ENCODE data around the gene FNDC3B. TPM values are rescaled to one million over a fixed set of nuclear protein-coding genes. Genes with fewer than 3 reads are reported as not detected.

The FNDC3B gene
- total and polyA plus RNA-seq, 4 donors = 23.3 to 74.2 (median 32.9) TPM

DNA sequence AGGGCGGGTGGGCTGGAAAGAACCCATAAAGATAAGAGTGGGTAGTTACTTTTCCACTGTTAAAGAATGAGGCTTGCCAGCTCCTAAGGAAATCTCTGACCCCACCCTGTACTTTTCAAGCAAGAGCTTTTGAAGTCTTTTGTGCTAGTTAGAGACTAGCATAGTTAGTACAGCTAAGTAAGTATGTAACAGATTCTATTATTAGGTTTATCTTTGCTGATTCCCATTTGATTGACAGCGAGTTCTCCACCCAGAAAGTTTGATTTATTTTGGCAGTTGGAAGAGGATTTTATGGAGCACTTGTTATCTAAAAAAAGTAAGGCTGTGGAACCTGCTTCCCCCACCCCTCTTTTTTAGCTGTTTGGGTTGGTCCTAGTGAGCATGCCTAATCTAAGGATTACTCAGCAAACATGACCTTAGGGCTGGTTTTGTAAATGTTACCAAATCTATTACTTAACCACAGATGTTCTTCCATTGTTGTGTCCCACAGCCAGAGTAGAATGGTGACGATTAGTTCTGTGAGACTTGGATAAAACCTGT is 57.6 kb downstream of the FNDC3B start (continued):
- TF ChIP-seq, protein P1, sequence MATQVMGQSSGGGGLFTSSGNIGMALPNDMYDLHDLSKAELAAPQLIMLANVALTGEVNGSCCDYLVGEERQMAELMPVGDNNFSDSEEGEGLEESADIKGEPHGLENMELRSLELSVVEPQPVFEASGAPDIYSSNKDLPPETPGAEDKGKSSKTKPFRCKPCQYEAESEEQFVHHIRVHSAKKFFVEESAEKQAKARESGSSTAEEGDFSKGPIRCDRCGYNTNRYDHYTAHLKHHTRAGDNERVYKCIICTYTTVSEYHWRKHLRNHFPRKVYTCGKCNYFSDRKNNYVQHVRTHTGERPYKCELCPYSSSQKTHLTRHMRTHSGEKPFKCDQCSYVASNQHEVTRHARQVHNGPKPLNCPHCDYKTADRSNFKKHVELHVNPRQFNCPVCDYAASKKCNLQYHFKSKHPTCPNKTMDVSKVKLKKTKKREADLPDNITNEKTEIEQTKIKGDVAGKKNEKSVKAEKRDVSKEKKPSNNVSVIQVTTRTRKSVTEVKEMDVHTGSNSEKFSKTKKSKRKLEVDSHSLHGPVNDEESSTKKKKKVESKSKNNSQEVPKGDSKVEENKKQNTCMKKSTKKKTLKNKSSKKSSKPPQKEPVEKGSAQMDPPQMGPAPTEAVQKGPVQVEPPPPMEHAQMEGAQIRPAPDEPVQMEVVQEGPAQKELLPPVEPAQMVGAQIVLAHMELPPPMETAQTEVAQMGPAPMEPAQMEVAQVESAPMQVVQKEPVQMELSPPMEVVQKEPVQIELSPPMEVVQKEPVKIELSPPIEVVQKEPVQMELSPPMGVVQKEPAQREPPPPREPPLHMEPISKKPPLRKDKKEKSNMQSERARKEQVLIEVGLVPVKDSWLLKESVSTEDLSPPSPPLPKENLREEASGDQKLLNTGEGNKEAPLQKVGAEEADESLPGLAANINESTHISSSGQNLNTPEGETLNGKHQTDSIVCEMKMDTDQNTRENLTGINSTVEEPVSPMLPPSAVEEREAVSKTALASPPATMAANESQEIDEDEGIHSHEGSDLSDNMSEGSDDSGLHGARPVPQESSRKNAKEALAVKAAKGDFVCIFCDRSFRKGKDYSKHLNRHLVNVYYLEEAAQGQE (IDR thresholded peaks at IDR 0.05) = peak; percentile 40
- TF ChIP-seq TAF1 (conservative IDR thresholded peaks at IDR 0.05) (no peak), SP1 (IDR thresholded peaks at IDR 0.05) (peak; percentile 66), EGR1 (IDR thresholded peaks at IDR 0.05; ENCODE audit: low read depth in 2 of 2) (peak in 1 of 2 donors; percentile 62), GABPA (IDR thresholded peaks at IDR 0.05 in 1 of 2, conservative IDR thresholded peaks at IDR 0.05 in 1 of 2) (no peak), JUND (IDR thresholded peaks at IDR 0.05) (peak; percentile 49 to 79)

DNA sequence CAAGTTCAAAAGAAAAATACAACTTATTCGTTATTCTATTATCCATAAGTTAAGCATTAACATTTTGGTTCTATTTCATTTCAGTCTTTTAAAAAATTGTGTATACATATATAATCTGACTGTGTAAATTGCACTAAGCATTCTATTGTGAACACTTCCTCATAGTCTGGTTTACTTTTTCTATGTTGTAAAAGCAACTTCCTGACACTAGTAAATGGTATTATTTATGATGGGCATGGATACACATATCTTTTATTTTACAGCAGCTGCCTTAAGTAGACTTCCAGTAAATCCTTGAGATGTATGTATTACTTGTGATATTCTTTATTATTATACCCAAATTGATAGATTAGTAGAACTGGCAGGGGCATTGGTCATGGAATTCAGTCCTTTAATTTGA is 58.2 kb downstream of the FNDC3B start:
- Histone ChIP-seq H3K36me3 (ENCODE audit: control insufficient read depth in 4 of 4, insufficient read depth in 3 of 4, low read depth in 1 of 4, low read length in 3 of 4) (no peaks in the 10 kb centered on the region), H3K4me3 (ENCODE audit: low read depth in 1 of 3, low read length in 3 of 3) (no peak overlapping the region), H3K4me1 (ENCODE audit: control insufficient read depth in 4 of 4, insufficient read depth in 4 of 4, low read length in 3 of 4) (peaks cover 12 to 49% (median 22%) of the 10 kb centered on the region in 4 donors), H3K9ac (ENCODE audit: low read depth in 1 of 2, low read length in 2 of 2) (no peak overlapping the region), H3K27ac (ENCODE audit: low read depth in 1 of 2, low read length in 2 of 2) (no peak overlapping the region), H3K9me3 (ENCODE audit: control insufficient read depth in 4 of 4, low read length in 3 of 4) (no peaks in the 10 kb centered on the region), H3K27me3 (ENCODE audit: control insufficient read depth in 4 of 4, insufficient read depth in 4 of 4, low read length in 3 of 4) (no peaks in the 10 kb centered on the region)
- TF ChIP-seq HNF4A (conservative IDR thresholded peaks at IDR 0.05) (no peak), RAD21 (IDR thresholded peaks at IDR 0.05) (no peak), YY1 (IDR thresholded peaks at IDR 0.05) (no peak), TAF1 (conservative IDR thresholded peaks at IDR 0.05) (no peak), FOXA1 (IDR thresholded peaks at IDR 0.05) (no peak)
- TF ChIP-seq, protein P2, sequence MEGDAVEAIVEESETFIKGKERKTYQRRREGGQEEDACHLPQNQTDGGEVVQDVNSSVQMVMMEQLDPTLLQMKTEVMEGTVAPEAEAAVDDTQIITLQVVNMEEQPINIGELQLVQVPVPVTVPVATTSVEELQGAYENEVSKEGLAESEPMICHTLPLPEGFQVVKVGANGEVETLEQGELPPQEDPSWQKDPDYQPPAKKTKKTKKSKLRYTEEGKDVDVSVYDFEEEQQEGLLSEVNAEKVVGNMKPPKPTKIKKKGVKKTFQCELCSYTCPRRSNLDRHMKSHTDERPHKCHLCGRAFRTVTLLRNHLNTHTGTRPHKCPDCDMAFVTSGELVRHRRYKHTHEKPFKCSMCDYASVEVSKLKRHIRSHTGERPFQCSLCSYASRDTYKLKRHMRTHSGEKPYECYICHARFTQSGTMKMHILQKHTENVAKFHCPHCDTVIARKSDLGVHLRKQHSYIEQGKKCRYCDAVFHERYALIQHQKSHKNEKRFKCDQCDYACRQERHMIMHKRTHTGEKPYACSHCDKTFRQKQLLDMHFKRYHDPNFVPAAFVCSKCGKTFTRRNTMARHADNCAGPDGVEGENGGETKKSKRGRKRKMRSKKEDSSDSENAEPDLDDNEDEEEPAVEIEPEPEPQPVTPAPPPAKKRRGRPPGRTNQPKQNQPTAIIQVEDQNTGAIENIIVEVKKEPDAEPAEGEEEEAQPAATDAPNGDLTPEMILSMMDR (IDR thresholded peaks at IDR 0.05; ENCODE audit: low read depth, low read length, missing input control) = no peak
- no peak for DNase-seq (ENCODE audit: low spot score)
- WGBS = 43% methylated on average over 1 of the region's 1 CpG

DNA sequence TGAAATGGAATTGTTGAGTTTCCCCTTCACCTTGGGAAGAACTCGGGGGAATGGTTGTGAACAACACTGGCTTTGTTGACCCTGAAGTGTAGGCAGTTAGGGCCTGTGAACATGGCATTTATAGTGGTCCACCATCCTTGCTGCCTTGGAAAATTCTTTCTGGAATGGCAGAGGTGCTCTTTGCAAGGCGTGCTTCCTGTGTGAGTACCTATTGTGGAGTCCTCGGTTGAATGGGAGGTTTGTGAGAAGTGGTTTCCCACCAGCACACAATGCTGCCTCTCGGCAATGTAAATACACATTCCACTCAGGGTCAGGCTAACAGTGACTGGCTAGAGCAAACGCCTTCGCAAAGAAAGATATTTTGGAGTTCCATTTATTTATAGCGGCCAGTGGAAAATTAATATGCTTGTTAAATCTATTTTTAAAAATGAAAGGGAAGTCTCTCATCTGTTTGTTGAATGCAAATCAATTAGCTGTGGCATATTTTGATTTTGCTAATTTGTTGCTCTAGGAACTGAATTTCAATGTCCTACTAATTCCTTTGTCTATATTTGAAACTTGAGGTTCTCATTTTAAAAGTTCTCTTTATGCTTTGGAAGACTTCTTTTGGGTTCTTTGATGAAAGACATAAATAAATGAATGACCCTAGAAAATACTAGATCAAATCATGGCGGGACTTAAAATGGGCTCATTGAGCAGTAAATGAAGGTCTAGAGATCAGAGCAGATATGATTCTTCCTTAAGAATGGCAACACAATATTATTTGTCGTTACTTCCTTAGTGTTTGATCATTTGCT is 59.5 kb downstream of the FNDC3B start:
- no peak overlapping the region for H3K9ac ChIP-seq (ENCODE audit: low read depth in 1 of 2, low read length in 2 of 2)
- H3K4me3 ChIP-seq (ENCODE audit: low read depth in 1 of 3, low read length in 3 of 3) = no peak overlapping the region
- no peaks in the 10 kb centered on the region for H3K36me3 ChIP-seq (ENCODE audit: control insufficient read depth in 4 of 4, insufficient read depth in 3 of 4, low read depth in 1 of 4, low read length in 3 of 4)
- no peak for DNase-seq (ENCODE audit: low spot score)
- 82% methylated on average over 9 of the region's 9 CpGs for WGBS
- peak overlapping the region in 1 of 2 donors; percentile 31 for H3K27ac ChIP-seq (ENCODE audit: low read depth in 1 of 2, low read length in 2 of 2)
- H3K4me1 ChIP-seq (ENCODE audit: control insufficient read depth in 4 of 4, insufficient read depth in 4 of 4, low read length in 3 of 4) = peaks cover 18 to 61% (median 35%) of the 10 kb centered on the region in 4 donors
- no peaks in the 10 kb centered on the region for H3K27me3 ChIP-seq (ENCODE audit: control insufficient read depth in 4 of 4, insufficient read depth in 4 of 4, low read length in 3 of 4)
- H3K9me3 ChIP-seq (ENCODE audit: control insufficient read depth in 4 of 4, low read length in 3 of 4) = no peaks in the 10 kb centered on the region
- no peak for TF ChIP-seq FOXA2 (IDR thresholded peaks at IDR 0.05)
- TF ChIP-seq RXRA (IDR thresholded peaks at IDR 0.05) = no peak
- TF ChIP-seq, protein P2 (IDR thresholded peaks at IDR 0.05; ENCODE audit: low read depth, low read length, missing input control) = no peak
- TF ChIP-seq, protein P3, sequence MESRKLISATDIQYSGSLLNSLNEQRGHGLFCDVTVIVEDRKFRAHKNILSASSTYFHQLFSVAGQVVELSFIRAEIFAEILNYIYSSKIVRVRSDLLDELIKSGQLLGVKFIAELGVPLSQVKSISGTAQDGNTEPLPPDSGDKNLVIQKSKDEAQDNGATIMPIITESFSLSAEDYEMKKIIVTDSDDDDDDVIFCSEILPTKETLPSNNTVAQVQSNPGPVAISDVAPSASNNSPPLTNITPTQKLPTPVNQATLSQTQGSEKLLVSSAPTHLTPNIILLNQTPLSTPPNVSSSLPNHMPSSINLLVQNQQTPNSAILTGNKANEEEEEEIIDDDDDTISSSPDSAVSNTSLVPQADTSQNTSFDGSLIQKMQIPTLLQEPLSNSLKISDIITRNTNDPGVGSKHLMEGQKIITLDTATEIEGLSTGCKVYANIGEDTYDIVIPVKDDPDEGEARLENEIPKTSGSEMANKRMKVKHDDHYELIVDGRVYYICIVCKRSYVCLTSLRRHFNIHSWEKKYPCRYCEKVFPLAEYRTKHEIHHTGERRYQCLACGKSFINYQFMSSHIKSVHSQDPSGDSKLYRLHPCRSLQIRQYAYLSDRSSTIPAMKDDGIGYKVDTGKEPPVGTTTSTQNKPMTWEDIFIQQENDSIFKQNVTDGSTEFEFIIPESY (IDR thresholded peaks at IDR 0.05) = no peak
- TF ChIP-seq, protein P4, sequence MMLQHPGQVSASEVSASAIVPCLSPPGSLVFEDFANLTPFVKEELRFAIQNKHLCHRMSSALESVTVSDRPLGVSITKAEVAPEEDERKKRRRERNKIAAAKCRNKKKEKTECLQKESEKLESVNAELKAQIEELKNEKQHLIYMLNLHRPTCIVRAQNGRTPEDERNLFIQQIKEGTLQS (IDR thresholded peaks at IDR 0.05) = no peak
- TF ChIP-seq, protein P5, sequence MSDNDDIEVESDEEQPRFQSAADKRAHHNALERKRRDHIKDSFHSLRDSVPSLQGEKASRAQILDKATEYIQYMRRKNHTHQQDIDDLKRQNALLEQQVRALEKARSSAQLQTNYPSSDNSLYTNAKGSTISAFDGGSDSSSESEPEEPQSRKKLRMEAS (IDR thresholded peaks at IDR 0.05) = no peak
- no peak for TF ChIP-seq HNF4A (conservative IDR thresholded peaks at IDR 0.05)
- TF ChIP-seq RAD21 (IDR thresholded peaks at IDR 0.05) = no peak
- TF ChIP-seq NR2F2 (IDR thresholded peaks at IDR 0.05) = no peak
- no peak for TF ChIP-seq GABPA (IDR thresholded peaks at IDR 0.05 in 1 of 2, conservative IDR thresholded peaks at IDR 0.05 in 1 of 2)
- TF ChIP-seq YY1 (IDR thresholded peaks at IDR 0.05) = no peak
- TF ChIP-seq JUND (IDR thresholded peaks at IDR 0.05) = no peak

All from liver (tissue), 9 donors.